KG1 (cell line): ENCODE data around the gene KLK2.

Experiments used
- DNase-seq: peaks from one replicate; lab custom pipeline; 2025; lab: John Stamatoyannopoulos, UW

KLK2 gene

GRCh38 chr19:50924586-50924985 is 51.3 kb downstream of the KLK2 start:
- DNase-seq, result no peak

GRCh38 chr19:50925734-50926133 is 52.5 kb downstream of the KLK2 start:
- no peak for DNase-seq

GRCh38 chr19:50926144-50926543 is 52.9 kb downstream of the KLK2 start:
- no peak for DNase-seq

- no peak for DNase-seq
Observed at GRCh38 chr19:50928831-50929230, 55.6 kb downstream of the KLK2 start.
